ENCODE data around the gene RPH3AL.

DNA sequence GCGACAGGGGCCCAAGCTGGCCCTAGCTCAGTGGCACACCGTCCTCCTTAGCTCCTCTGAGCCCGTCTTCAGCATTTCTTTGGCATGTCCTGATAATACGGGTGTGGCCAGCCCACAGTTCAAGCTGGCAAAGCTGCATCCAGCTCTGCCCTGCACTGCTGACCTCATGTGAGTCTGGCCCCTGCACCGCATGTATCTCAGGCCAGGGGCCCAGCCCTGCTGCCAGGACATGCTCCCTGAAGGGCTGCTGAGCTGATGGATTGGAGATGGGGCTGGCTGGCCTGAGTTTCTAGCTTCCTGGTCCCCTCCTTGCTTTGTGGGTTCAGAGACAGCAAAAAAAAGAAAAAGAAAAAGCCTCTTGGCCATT, 173.6 kb downstream of the RPH3AL start:
- TF ChIP-seq, protein P1, sequence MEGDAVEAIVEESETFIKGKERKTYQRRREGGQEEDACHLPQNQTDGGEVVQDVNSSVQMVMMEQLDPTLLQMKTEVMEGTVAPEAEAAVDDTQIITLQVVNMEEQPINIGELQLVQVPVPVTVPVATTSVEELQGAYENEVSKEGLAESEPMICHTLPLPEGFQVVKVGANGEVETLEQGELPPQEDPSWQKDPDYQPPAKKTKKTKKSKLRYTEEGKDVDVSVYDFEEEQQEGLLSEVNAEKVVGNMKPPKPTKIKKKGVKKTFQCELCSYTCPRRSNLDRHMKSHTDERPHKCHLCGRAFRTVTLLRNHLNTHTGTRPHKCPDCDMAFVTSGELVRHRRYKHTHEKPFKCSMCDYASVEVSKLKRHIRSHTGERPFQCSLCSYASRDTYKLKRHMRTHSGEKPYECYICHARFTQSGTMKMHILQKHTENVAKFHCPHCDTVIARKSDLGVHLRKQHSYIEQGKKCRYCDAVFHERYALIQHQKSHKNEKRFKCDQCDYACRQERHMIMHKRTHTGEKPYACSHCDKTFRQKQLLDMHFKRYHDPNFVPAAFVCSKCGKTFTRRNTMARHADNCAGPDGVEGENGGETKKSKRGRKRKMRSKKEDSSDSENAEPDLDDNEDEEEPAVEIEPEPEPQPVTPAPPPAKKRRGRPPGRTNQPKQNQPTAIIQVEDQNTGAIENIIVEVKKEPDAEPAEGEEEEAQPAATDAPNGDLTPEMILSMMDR (conservative IDR thresholded peaks at IDR 0.05): no peak
- TF ChIP-seq EZH2 (IDR thresholded peaks at IDR 0.05; ENCODE audit: low read depth): no peak
